Measurements from ENCODE around the gene SREBF2. TPM values are rescaled to one million over a fixed set of nuclear protein-coding genes. Genes with fewer than 3 reads are reported as not detected.
"Not testable (repeated sequence)": the region's sequence is repeated elsewhere in the genome, so short reads cannot be mapped to it uniquely, and the experiment has no call there.

SREBF2 gene
- polyA plus RNA-seq, 5 donors, result 52.1 to 92.9 (median 68.6) TPM

- DNase-seq, result no peak
Measured at GRCh38 chr22:41818596-41818995, 14.3 kb upstream of the SREBF2 start.

DNA sequence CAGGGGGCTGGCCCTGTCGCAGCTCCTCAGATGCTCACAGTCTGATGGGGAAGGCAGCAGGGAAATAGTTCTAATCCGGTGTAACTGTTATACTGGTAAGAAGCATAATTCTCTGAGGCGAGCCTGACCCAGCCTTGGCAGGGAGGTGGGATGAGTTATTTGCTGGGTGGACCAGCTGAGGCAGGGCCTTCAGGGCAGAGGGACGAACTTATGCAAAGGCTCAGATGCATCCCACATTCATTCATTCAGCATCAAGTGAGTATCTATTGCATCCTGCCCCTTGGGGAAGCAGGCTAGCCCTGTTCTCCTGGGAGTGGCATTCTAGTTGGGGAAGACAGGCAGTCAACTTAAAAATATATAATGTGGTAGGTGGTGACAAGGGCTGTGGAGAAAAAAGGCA lies 13.6 kb upstream of the SREBF2 start:
- DNase-seq, result no peak

DNA sequence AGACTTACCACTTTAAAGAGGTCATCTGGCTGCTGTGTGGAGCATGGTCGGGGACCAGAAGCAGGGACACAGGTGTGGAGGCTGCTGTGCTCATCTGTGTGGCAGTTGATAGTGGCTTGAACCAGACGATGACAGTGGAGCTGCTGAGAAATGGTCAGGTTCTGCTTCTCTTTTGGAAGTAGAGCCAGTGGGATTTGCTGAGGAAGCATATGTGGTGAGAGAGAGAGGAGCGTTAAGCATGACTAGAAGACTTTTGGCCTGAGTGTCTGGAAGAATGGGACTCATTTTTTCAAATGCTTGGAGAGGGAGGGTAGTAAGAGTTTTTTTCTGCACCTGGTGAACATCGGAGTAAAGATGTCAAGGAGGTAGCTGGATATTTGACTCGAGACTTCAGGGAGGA lies 12.5 kb upstream of the SREBF2 start:
- DNase-seq, result no peak

DNA sequence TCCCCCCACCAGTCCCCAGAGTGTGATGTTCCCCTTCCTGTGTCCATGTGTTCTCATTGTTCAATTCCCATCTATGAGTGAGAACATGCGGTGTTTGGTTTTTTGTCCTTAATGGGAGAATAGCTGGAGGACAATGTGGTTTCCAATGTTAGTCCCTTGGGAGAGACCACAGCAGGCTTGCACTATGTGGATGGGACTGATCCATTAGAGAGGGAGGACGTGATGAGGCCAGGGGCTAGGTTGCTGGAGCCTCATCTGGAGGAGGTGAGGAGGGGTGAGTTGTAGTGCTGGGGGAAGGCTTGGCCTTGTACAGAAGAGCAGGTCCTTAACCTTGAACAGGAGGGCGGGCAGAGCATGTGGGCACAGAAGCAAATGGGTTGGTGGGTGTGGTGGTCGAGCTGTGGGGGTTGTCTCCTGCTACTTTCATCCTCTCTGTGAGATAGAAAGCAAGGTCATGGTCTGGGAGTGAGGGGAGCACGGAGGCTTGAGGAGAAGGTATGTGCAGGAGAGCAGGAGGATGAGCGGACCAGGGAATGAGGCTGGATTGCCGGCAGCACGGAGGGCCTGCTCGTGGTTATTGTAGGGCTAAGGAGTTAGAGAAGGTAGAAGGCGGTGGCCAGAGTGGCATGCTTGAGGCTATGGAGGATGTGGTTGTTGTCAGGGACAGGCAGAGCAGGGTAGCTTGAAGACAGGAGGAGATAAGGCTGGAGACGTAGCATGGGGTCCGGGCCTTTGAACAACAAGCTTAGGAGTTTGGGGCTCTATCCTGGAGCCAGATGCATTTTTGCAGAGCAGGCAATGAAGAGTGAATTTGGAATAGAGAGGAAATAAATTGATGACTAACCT lies 11.2 kb upstream of the SREBF2 start:
- DNase-seq, result no peak

GRCh38 chr22:41822317-41823057 lies 10.4 kb upstream of the SREBF2 start:
- DNase-seq, result no peak

DNA sequence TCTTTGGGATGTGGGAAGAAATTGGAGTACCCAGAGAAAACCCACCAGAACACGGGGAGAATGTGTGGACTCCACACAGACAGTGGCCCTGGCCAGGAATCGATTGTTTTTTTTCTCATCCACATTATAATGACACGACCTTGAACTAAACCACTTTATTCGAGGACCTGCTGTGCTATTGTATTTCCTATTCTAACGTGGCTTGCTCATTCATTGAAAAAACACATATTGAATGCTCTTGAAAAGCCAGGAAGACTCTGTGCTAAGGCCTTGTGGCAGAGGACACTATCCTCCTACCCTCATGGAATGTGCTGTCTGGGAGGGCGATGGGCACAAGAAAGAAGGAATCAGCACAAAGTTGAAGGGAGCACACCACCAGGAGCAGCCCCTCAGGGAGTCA lies 9.1 kb upstream of the SREBF2 start:
- no peak for DNase-seq

GRCh38 chr22:41825376-41825775 lies 7.5 kb upstream of the SREBF2 start:
- no peak for DNase-seq

- DNase-seq, result no peak
Measured at GRCh38 chr22:41826021-41826420, 6.9 kb upstream of the SREBF2 start.

- no peak for DNase-seq
Measured at GRCh38 chr22:41826430-41827383, 6.2 kb upstream of the SREBF2 start.

- no peak for DNase-seq
Measured at GRCh38 chr22:41827671-41828070, 5.2 kb upstream of the SREBF2 start.

DNA sequence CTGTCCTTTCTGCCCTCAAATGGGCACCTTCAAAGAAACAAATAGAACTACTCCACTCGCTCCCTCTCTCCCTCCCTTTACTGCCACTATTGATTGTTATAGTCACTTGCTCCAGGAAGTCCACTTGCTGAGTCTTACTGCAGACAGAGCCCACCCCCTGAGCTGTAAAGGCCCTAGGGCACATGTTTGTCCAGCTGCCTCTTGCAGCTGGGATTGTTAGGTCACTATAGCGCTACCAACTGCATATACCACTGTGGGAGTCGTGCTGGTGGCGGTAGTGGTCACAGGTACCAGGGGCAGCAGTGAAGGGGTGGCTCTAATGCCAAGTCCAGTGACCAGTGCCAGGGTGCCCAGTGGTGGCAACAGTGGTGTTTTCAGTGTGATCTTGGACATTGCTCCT lies 4.4 kb upstream of the SREBF2 start:
- DNase-seq, result no peak

- no peak for DNase-seq
Measured at GRCh38 chr22:41830174-41830573, 2.7 kb upstream of the SREBF2 start.

DNA sequence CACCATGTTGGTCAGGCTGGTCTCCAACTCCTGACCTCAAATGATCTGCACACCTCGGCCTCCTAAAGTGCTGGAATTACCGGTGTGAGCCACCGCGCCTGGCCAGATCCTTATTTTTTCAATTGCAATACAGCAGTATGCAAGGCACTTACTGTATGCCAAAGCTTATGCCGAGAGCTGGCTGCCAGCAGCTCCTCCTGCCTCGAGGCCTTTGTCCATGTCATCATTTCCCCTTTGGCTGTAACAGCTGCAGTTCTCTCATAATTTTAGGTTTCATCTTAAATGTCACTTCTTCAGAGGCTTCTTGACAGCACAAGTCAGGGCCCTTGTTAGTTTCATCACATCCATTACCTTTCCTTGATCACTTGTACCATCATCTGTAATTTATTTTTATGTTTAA lies 1.5 kb upstream of the SREBF2 start:
- no peak for DNase-seq

GRCh38 chr22:41831828-41832552 lies 915 bp upstream of the SREBF2 start:
- DNase-seq, result no peak

DNA sequence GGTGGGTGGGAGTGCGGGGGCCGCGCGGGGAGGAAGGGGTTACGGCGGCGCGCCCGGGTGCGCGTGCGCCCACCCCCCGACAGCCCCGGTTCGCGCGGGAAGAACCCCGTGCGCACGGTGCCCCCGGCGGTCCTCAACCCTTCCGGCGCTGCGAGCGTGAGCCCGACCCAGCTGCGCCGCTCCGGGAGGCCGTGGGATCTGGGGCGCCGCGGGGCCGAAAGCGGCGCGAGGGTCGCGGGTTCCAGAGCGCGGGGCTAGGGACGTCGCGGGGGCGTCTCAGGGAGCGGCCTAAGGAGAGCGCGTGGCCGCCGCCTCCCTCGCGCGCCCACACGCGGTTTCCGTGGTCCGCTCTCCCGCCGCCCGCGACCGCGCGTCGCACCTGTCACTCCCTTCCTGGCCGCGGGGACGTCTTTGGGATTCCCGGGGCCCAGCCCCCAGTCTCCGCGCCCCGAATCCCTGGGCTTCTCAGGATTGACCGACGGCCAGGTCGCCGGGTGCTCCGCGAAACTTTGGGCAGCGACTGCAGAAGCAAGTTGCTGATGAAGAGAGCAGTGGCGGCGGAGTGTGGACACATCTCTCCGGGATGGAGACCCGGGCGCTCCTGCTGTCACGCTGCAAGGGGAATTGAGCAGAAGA lies 582 bp downstream of the SREBF2 start:
- DNase-seq, result peak in 1 of 2 donors; percentile 52

DNA sequence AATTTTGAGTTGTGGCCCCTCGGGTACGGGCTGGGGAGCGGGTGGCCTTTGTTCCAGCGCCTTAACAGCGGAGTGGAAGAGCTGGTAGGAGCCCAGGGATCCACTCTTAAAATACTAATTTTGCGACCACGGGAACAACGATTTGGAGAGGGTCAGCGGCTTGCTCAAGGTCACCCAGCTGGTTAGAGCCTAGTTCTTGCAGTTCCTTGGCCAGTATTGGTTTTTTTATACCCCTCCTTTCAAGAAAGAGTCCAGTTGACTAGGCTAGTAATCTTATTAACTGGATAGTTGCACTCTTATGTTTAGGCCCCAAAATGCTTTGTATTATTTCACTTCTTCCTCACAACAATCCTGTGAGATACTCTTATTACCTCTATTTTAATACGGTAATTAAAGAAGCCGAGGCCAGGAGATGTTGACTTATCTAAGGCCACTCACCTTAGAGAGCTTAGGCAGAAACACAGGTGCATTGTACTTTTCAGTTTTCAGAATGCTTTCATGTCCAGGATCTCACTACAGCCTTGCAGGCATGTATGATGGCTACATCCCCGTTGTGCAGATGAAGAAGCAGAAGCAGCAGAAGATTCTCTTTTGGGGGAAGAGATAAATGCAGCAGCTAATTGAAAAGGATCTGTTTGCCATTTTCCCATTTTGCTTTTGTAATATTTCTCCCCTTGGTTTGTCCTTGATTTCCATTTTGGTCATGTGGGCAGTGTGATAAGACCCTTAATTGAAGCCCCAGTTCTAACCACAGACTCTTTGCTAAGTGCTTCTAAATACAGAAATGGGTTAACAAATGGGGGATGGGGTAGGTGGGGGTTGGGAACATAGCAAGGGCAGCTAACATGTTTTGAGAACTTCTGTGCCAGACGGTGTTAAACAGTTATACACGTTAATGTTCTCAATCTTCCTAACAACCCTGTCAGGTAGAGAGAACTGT lies 1.4 kb downstream of the SREBF2 start:
- no peak for DNase-seq

- DNase-seq, result not testable (repeated sequence)
Measured at GRCh38 chr22:41835462-41835861, 2.6 kb downstream of the SREBF2 start.

DNA sequence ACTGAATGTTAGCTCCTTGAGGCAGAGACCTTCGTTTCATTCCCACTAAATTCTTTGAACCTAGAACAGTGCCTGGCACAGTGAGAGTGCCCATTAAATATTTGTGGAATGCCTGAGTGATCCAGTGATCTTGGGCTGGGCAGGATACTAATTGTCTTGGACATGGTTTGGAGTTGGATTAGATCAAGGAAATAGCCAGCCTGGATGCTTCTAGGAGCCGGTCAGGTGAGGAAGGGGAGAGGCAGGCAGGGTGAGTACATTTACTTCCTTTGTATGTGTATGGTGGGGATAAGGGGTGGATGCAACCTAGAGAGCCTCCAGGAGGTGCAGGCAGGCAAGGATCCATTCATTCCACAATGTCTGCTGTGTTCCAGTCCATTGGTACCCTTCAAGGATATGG lies 3.6 kb downstream of the SREBF2 start:
- DNase-seq, result no peak

- DNase-seq, result no peak
Measured at GRCh38 chr22:41838842-41839618, 6.1 kb downstream of the SREBF2 start.

All from right lung (tissue), 5 donors.